ENCODE data around the gene WDR38. TPM values are rescaled to one million over a fixed set of nuclear protein-coding genes. Genes with fewer than 3 reads are reported as not detected.

WDR38 gene
- total and polyA plus RNA-seq, 2 of the 13 experiments (the other 11 are each of a cell fraction or from before 2014, with no cell fraction given): not detected

- TF ChIP-seq THAP9 (CRISPR knock-in tag; IDR thresholded peaks at IDR 0.05; ENCODE audit: borderline replicate concordance) (peak; percentile 88), ZNF746 (CRISPR knock-in tag; IDR thresholded peaks at IDR 0.05) (0 out of 2 replicates have a peak, but pooled peaks have one; percentile 68), KLF15 (CRISPR knock-in tag; IDR thresholded peaks at IDR 0.05; ENCODE audit: borderline replicate concordance) (peak; percentile 76), KMT2B (CRISPR knock-in tag; IDR thresholded peaks at IDR 0.05) (0 out of 2 replicates have a peak, but pooled peaks have one; percentile 73), ZNF326 (CRISPR knock-in tag; IDR thresholded peaks at IDR 0.05; ENCODE audit: borderline replicate concordance) (no peak), STAT5B (CRISPR knock-in tag; IDR thresholded peaks at IDR 0.05) (no peak), ZNF280D (CRISPR knock-in tag; IDR thresholded peaks at IDR 0.05) (peak; percentile 49; the same call in 1 of the 2 replicates), ZNF556 (CRISPR knock-in tag; IDR thresholded peaks at IDR 0.05; ENCODE audit: borderline replicate concordance) (no peak), SMARCE1 (IDR thresholded peaks at IDR 0.05; ENCODE audit: borderline replicate concordance) (no peak), AGO1 (IDR thresholded peaks at IDR 0.05; ENCODE audit: low read depth, low read length, poor library complexity, severe bottlenecking) (peak; percentile 65), IRF2 (CRISPR knock-in tag; IDR thresholded peaks at IDR 0.05) (0 out of 2 replicates have a peak, but pooled peaks have one; percentile 59), RORA (CRISPR knock-in tag; IDR thresholded peaks at IDR 0.05) (no peak), LCORL (IDR thresholded peaks at IDR 0.05) (no peak), LCORL (CRISPR knock-in tag; IDR thresholded peaks at IDR 0.05) (no peak; the same call in 1 of the 2 replicates), HNF1A (IDR thresholded peaks at IDR 0.05; ENCODE audit: low read depth) (no peak; the same call in 1 of the 2 replicates), HNF1A (CRISPR knock-in tag; IDR thresholded peaks at IDR 0.05; ENCODE audit: borderline replicate concordance) (peak; percentile 46; the same call in 1 of the 2 replicates), ZNF263 (CRISPR knock-in tag; IDR thresholded peaks at IDR 0.05) (peak; percentile 82), ZNF496 (CRISPR knock-in tag; IDR thresholded peaks at IDR 0.05; ENCODE audit: insufficient replicate concordance) (no peak), SAP130 (CRISPR knock-in tag; IDR thresholded peaks at IDR 0.05; ENCODE audit: low read depth) (peak; percentile 84)
Measured at GRCh38 chr9:124861342-124862229, 8.3 kb downstream of the WDR38 start, which contains the start of the genes ARPC5L and RPL35 (continued).
